Measurements from ENCODE around the gene DTNA.

DNA sequence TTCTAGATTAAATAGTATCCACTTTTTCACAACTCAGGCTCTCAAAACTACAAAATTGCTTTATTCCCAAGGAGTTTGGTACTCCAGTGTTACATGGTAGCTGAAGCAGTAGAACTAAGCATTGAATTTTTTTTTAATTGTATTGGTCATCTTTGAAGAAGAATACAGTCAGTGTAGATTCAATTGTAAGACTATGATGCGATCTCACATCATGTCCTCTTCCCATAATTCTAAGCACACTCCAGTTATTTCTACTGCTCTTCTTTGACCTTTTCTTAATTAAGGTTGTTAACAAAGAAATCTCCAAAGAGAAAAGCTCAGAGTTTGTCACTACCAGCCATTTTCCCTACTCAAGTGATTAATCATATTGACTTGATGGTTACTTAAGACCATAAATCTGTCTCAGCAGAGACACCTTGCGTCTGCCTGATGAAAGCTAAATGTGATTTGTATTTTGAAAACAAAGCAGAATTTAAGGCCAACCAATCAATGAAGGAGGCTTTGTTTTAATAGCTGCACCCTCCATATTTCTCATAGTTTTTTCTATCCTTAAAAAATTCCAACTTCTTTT lies 130.2 kb downstream of the DTNA start:
- no peak for TF ChIP-seq ZNF384 (IDR thresholded peaks at IDR 0.05)
- TF ChIP-seq SUZ12 (IDR thresholded peaks at IDR 0.05) = no peak

Data from HEK293T (cell line).